GM10266 (cell line): ENCODE results near the gene GRIA3.
"Not testable (repeated sequence)": the region's sequence is repeated elsewhere in the genome, so short reads cannot be mapped to it uniquely, and the experiment has no call there.

Source experiments
- DNase-seq: peaks from one replicate; pipeline ENCODE4 v3.0.0; 2012; ENCODE audit errors: extremely low spot score
- CTCF ChIP-seq: IDR thresholded peaks from 2 replicates; pipeline ENCODE4 v1.5.1; 2012; ENCODE audit warnings: mild to moderate bottlenecking, low read depth; ENCODE audit not compliant: control insufficient read depth, insufficient read depth; ENCODE audit errors: missing control alignments

Gene GRIA3

DNA sequence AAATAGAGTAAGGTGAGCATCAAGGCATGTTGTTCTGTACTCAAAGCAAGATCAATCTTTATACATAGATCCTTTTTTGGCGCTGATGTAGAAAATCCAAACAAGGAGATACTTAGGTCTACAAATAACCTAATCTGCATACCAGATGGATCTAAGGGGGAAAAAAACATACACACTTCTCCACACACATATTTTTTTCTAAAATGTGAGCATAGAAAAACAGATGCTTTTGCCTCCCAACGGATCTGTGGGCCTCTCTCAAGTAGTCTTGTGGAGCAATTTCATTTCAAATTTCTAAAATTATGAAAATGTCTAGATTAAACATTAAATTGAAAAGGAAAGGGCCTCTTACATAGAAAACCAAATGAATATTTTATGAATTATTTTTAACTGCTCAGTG lies 166.1 kb downstream of the GRIA3 start:
- no peak for DNase-seq

DNA sequence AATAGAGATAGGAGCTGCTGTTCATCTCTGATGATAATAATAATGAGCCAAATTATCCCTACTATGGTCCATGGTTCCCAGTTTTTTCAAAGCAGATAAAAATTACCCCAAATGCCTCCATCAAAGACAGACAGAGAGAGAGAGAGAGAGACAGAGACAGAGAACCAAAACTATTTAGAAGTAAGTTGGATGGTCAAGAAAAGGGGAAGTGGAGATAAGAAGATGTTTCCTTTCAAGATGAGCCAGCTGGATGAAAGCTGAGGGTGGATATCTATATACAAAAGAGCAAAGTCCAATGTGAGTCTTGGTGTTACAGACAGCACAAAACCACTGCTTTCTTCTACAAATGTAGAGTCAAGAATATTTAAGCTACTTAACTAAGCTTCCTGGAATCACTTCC lies 173.9 kb downstream of the GRIA3 start:
- peak; percentile 4 for DNase-seq
- no peak for TF ChIP-seq CTCF

More for the DNA sequence above, 166.1 kb downstream of the GRIA3 start:
- TF ChIP-seq CTCF, result no peak

GRCh38 chrX:123358457-123358856 lies 174.4 kb downstream of the GRIA3 start:
- DNase-seq, result no peak
- no peak for TF ChIP-seq CTCF

DNA sequence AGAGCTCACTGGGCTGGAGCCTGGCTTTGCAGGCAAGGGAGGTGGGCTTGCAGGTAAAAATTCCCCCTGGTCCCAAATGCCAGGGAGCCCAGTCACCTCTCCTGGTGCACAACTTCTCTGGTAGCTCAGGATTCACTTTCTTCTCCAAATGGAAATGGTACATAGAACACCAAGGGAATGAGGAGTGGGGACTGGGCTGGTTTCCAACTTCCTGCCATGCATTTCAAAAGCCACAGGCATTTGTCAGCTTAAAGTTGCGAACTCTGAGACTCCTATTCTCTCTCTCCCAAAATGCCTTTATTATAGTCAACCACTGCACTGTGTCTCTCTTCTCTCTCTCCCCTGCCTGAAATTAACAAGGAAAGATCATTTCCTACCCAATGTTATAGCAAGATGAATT lies 177.3 kb downstream of the GRIA3 start:
- DNase-seq, result no peak
- TF ChIP-seq CTCF, result no peak

- DNase-seq, result not testable (repeated sequence)
Observed at GRCh38 chrX:123386196-123386595, 202.1 kb downstream of the GRIA3 start.

GRCh38 chrX:123392921-123393320 lies 208.8 kb downstream of the GRIA3 start:
- no peak for TF ChIP-seq CTCF
- no peak for DNase-seq

DNA sequence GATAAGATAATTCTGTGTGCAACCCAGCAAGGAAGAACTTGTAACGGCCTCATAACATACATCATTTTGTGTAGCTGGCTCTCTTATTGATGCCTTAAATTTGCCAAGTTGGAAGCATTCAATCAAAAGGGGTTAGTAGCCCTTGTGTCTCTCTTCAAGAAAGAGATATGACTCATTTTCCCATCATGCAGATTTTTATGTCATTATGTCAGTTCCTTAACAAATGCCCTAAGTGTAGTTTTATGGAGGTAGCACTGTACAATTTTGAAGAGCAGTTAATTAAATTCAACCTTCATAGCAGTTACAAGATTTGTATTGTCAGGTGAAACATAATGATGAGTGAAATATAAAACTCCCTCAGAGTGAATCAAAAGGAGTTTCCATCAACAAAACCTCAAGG lies 215.6 kb downstream of the GRIA3 start:
- no peak for DNase-seq
- TF ChIP-seq CTCF, result no peak

DNA sequence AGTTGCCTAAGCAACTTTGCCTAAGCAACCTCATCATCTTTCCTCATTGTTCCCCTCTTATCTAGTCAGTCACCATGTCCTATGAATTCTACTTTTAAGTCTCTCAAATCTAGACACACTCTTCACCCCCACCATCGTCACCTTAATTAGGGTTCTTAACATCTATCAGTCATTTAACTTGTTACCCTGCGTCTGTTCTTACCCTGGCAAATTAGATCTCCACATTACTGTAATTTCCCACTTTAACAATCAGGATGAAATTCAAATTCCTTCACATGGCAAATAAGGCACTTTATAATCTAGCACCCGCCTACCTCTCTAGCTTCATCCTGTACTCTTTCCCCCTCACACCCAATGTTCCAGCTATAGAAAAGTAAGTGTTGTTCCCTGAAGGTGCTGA lies 221.2 kb downstream of the GRIA3 start:
- no peak for TF ChIP-seq CTCF
- DNase-seq, result no peak
